ENCODE measurements around the gene C9orf50. TPM values are rescaled to one million over a fixed set of nuclear protein-coding genes. Genes with fewer than 3 reads are reported as not detected.

Gene C9orf50
- polyA plus RNA-seq, 1 experiment = 0.20 TPM

DNA sequence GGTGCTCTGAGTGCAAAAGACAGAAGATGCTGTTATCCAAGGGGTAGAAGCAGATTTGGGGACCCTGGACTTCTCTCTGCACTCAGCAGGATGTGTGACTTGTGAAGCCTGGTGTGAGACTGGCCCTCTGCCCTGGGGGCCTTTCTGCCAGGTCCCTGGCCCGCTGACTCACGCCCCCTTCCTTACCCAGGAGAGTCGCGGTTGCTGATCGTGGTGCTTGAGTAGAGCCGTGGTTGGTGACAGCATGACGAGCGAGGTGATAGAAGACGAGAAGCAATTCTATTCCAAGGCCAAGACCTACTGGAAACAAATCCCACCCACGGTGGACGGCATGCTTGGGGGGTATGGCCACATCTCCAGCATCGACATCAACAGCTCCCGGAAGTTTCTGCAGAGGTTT is 11.6 kb upstream of the C9orf50 start:
- DNase-seq (ENCODE audit: low read depth) = no peak
- no peak overlapping the region for H3K4me3 ChIP-seq (ENCODE audit: low read depth, low read length)
- H3K36me3 ChIP-seq (ENCODE audit: control insufficient read depth, insufficient read depth, low read length) = peaks cover 30% of the 10 kb centered on the region
- ChIA-PET CTCF (interaction anchor here (1.2 kb wide), 1 partner anchor 8 kb away, joined by 3 read pairs; no protein-coding TSS in a partner anchor), POLR2A (no interaction called here)
- TF ChIP-seq, protein P1, sequence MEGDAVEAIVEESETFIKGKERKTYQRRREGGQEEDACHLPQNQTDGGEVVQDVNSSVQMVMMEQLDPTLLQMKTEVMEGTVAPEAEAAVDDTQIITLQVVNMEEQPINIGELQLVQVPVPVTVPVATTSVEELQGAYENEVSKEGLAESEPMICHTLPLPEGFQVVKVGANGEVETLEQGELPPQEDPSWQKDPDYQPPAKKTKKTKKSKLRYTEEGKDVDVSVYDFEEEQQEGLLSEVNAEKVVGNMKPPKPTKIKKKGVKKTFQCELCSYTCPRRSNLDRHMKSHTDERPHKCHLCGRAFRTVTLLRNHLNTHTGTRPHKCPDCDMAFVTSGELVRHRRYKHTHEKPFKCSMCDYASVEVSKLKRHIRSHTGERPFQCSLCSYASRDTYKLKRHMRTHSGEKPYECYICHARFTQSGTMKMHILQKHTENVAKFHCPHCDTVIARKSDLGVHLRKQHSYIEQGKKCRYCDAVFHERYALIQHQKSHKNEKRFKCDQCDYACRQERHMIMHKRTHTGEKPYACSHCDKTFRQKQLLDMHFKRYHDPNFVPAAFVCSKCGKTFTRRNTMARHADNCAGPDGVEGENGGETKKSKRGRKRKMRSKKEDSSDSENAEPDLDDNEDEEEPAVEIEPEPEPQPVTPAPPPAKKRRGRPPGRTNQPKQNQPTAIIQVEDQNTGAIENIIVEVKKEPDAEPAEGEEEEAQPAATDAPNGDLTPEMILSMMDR (IDR thresholded peaks at IDR 0.05; ENCODE audit: insufficient read depth, low read depth, low read length) = no peak
- H3K27me3 ChIP-seq (ENCODE audit: control insufficient read depth, insufficient read depth, low read length) = no peaks in the 10 kb centered on the region

DNA sequence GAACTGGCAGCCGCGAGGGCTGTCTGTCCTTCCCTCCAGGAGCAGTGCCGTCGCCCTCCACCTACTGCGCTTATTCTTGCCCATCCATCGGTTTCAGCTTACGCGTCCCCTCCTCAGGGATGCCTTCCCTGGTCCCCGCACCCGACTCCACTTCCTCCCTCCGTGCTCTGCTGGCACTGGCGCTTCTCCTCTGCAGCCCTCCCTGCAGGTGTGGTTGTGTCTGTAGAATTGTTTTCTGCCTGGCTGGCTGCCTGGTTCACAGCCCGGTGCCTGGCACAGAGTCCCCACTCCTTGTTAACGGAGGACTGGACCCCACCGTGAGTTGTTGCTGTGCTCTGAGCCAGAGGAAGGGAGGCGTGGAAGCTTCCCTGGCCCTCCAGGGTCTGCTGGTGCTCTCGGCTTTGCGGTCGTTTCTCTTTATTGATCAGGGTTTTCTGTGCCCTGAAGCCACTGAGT is 10.8 kb upstream of the C9orf50 start:
- CTCF ChIA-PET = interaction anchor here (1.4 to 3.8 kb wide), 3 partner anchors 8 to 106 kb away, joined by 3 to 20 read pairs (median 6); no protein-coding TSS in a partner anchor
- TF ChIP-seq, protein P1 (IDR thresholded peaks at IDR 0.05; ENCODE audit: insufficient read depth, low read depth, low read length) = no peak

GRCh38 chr9:129630967-129631673 is 10.2 kb upstream of the C9orf50 start:
- peaks cover 23% of the 10 kb centered on the region for H3K36me3 ChIP-seq (ENCODE audit: control insufficient read depth, insufficient read depth, low read length)
- no peaks in the 10 kb centered on the region for H3K27me3 ChIP-seq (ENCODE audit: control insufficient read depth, insufficient read depth, low read length)
- ChIA-PET POLR2A (no interaction called here), CTCF (interaction anchor here (0.6 to 3.8 kb wide), 6 partner anchors 9 to 889 kb away, joined by 3 to 20 read pairs (median 10); partner anchors contain the start of gene C9orf50)
- no peak overlapping the region for H3K4me3 ChIP-seq (ENCODE audit: low read depth, low read length)
- TF ChIP-seq, protein P1 (IDR thresholded peaks at IDR 0.05; ENCODE audit: insufficient read depth, low read depth, low read length) = no peak
- DNase-seq (ENCODE audit: low read depth) = no peak

More for the DNA sequence above, 10.8 kb upstream of the C9orf50 start:
- Histone ChIP-seq H3K4me3 (ENCODE audit: low read depth, low read length) (no peak overlapping the region), H3K36me3 (ENCODE audit: control insufficient read depth, insufficient read depth, low read length) (peaks cover 23% of the 10 kb centered on the region), H3K27me3 (ENCODE audit: control insufficient read depth, insufficient read depth, low read length) (no peaks in the 10 kb centered on the region)
- no peak for DNase-seq (ENCODE audit: low read depth)
- POLR2A ChIA-PET = no interaction called here

DNA sequence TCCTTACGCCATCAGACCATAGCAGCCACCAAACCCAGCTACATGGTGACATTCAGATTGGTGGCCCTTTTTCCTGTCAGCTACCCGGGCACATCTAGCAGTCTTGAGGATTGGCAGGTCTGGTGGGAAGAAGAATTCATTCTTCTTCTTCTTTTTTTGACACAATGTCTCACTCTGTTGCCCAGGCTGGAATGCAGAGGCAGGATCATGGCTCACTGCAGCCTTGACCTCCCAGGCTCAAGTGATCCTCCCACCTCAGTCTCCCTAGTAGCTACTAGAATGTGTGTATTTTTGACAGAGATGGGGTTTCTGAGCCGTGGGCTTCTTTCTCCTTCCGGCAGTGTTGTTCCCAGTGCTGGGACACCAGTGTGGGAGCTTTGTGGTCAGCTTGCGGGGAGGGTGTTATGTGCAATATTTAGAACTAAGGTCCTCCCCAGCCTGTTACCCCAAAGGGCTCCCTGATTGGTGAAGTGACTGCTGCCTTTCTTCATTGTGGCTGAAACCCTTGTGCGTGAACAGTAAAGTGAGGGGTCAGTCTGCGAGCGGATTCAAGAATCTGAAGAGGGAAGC is 8.4 kb upstream of the C9orf50 start:
- TF ChIP-seq, protein P1 (IDR thresholded peaks at IDR 0.05; ENCODE audit: insufficient read depth, low read depth, low read length) = no peak
- ChIA-PET CTCF (interaction anchor here (0.7 to 3.8 kb wide), 7 partner anchors 8 to 528 kb away, joined by 3 to 20 read pairs (median 4); partner anchors contain the start of gene C9orf50), POLR2A (no interaction called here)

GRCh38 chr9:129628709-129629108 is 7.8 kb upstream of the C9orf50 start:
- Histone ChIP-seq H3K36me3 (ENCODE audit: control insufficient read depth, insufficient read depth, low read length) (peaks cover 7% of the 10 kb centered on the region), H3K4me3 (ENCODE audit: low read depth, low read length) (no peak overlapping the region), H3K27me3 (ENCODE audit: control insufficient read depth, insufficient read depth, low read length) (no peaks in the 10 kb centered on the region)
- DNase-seq (ENCODE audit: low read depth) = no peak
- TF ChIP-seq, protein P1 (IDR thresholded peaks at IDR 0.05; ENCODE audit: insufficient read depth, low read depth, low read length) = no peak
- POLR2A ChIA-PET = interaction anchor here (0.6 kb wide), 1 partner anchor 486 kb away, joined by 3 read pairs; no protein-coding TSS in a partner anchor
- CTCF ChIA-PET = interaction anchor here (0.7 to 3.8 kb wide), 8 partner anchors 8 to 529 kb away, joined by 3 to 20 read pairs (median 4); partner anchors contain the start of gene C9orf50

More for the DNA sequence above, 8.4 kb upstream of the C9orf50 start:
- H3K4me3 ChIP-seq (ENCODE audit: low read depth, low read length) = no peak overlapping the region
- no peaks in the 10 kb centered on the region for H3K27me3 ChIP-seq (ENCODE audit: control insufficient read depth, insufficient read depth, low read length)
- H3K36me3 ChIP-seq (ENCODE audit: control insufficient read depth, insufficient read depth, low read length) = peaks cover 11% of the 10 kb centered on the region
- DNase-seq (ENCODE audit: low read depth) = no peak

Data from BJ (cell line).